Measurements from ENCODE around the gene CNTNAP5. TPM values are rescaled to one million over a fixed set of nuclear protein-coding genes. Genes with fewer than 3 reads are reported as not detected.

Gene CNTNAP5
- total RNA-seq, 1 experiment from 2014 or later = 0.78 TPM

DNA sequence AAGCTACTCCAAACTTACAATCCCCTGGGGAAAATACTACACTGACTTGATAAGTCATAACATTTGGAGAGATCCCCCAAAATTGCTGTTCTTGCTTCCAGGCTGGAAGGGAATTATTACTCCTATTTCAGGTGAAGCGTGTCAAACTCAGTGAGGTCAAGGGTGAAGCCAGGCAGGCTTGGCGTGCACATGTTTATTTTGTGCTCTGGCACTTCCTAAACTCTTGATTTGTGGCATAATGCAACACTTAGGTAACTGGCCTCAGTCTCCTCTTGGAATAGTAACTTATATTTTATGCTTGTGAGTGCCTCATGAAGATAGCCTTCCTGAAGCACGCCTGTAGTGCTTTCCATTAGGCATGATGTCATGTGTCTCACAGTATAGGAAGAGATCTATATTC, 751.2 kb downstream of the CNTNAP5 start:
- H3K4me1 ChIP-seq (ENCODE audit: low read length) = no peaks in the 10 kb centered on the region
- no peaks in the 10 kb centered on the region for H3K9me3 ChIP-seq (ENCODE audit: low read length)
- H3K27ac ChIP-seq (ENCODE audit: low read length) = no peak overlapping the region
- 0 out of 2 replicates have a peak, but pooled peaks cover 4% of the 10 kb centered on the region for H3K9me2 ChIP-seq (replicated peaks; ENCODE audit: insufficient read depth, low read length)
- no peak overlapping the region for H3K9ac ChIP-seq (ENCODE audit: low read length)
- no peaks in the 10 kb centered on the region for H4K20me1 ChIP-seq (ENCODE audit: insufficient read depth, low read depth, low read length)
- no peak overlapping the region for H3K4me2 ChIP-seq (ENCODE audit: low read depth, low read length, poor library complexity, severe bottlenecking)
- H3K79me2 ChIP-seq (ENCODE audit: low read length) = no peaks in the 10 kb centered on the region
- no peaks in the 10 kb centered on the region for H3K36me3 ChIP-seq (ENCODE audit: insufficient read depth, low read length)
- no peak overlapping the region for H2AFZ ChIP-seq (ENCODE audit: low read length)
- DNase-seq = no peak
- H3K4me3 ChIP-seq (ENCODE audit: low read length) = no peak overlapping the region
- no peaks in the 10 kb centered on the region for H3K27me3 ChIP-seq (ENCODE audit: low read length)

- no peaks in the 10 kb centered on the region for H3K9me2 ChIP-seq (replicated peaks; ENCODE audit: insufficient read depth, low read length)
- DNase-seq = no peak
- no peaks in the 10 kb centered on the region for H3K79me2 ChIP-seq (ENCODE audit: low read length)
- H3K4me2 ChIP-seq (ENCODE audit: low read depth, low read length, poor library complexity, severe bottlenecking) = no peak overlapping the region
- no peaks in the 10 kb centered on the region for H3K36me3 ChIP-seq (ENCODE audit: insufficient read depth, low read length)
- no peak overlapping the region for H3K27ac ChIP-seq (ENCODE audit: low read length)
- H3K4me1 ChIP-seq (ENCODE audit: low read length) = no peaks in the 10 kb centered on the region
- no peak overlapping the region for H3K4me3 ChIP-seq (ENCODE audit: low read length)
- H4K20me1 ChIP-seq (ENCODE audit: insufficient read depth, low read depth, low read length) = no peaks in the 10 kb centered on the region
- H3K9ac ChIP-seq (ENCODE audit: low read length) = no peak overlapping the region
- H3K27me3 ChIP-seq (ENCODE audit: low read length) = no peaks in the 10 kb centered on the region
- H3K9me3 ChIP-seq (ENCODE audit: low read length) = no peaks in the 10 kb centered on the region
- H2AFZ ChIP-seq (ENCODE audit: low read length) = no peak overlapping the region
These were observed 753.0 kb downstream of the CNTNAP5 start for GRCh38 chr2:124778076-124778475.

GRCh38 chr2:124796647-124797046, 771.6 kb downstream of the CNTNAP5 start:
- no peaks in the 10 kb centered on the region for H3K9me3 ChIP-seq (ENCODE audit: low read length)
- H3K36me3 ChIP-seq (ENCODE audit: insufficient read depth, low read length) = no peaks in the 10 kb centered on the region
- no peaks in the 10 kb centered on the region for H4K20me1 ChIP-seq (ENCODE audit: insufficient read depth, low read depth, low read length)
- H3K27me3 ChIP-seq (ENCODE audit: low read length) = no peaks in the 10 kb centered on the region
- H3K79me2 ChIP-seq (ENCODE audit: low read length) = no peaks in the 10 kb centered on the region
- H3K27ac ChIP-seq (ENCODE audit: low read length) = no peak overlapping the region
- no peak for DNase-seq
- peaks cover 4% of the 10 kb centered on the region; the same call in 1 of the 2 replicates for H3K4me1 ChIP-seq (ENCODE audit: low read length)
- no peak overlapping the region for H2AFZ ChIP-seq (ENCODE audit: low read length)
- no peak overlapping the region for H3K4me3 ChIP-seq (ENCODE audit: low read length)
- H3K4me2 ChIP-seq (ENCODE audit: low read depth, low read length, poor library complexity, severe bottlenecking) = no peak overlapping the region
- H3K9me2 ChIP-seq (replicated peaks; ENCODE audit: insufficient read depth, low read length) = no peaks in the 10 kb centered on the region
- H3K9ac ChIP-seq (ENCODE audit: low read length) = no peak overlapping the region

DNA sequence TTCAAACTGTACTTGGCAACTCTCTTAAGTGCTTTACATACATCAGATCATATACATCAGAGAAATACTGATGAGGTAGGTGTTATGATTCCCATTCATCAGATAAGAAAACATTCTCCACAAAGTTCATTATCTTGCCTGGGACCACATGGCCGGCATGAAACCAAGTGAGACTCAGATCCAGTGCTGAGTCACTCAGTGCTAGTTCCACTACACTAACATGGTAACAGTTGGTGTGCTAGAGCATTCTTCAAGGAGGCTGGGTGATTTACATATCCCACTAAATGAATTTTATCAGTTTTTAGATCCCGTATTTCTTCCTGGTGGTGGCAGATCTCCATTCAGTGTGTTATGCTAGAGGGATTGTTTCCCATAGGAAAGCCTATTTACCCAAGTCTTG, 772.0 kb downstream of the CNTNAP5 start:
- Histone ChIP-seq H4K20me1 (ENCODE audit: insufficient read depth, low read depth, low read length) (no peaks in the 10 kb centered on the region), H3K9me2 (replicated peaks; ENCODE audit: insufficient read depth, low read length) (no peaks in the 10 kb centered on the region), H2AFZ (ENCODE audit: low read length) (no peak overlapping the region), H3K36me3 (ENCODE audit: insufficient read depth, low read length) (no peaks in the 10 kb centered on the region), H3K27me3 (ENCODE audit: low read length) (no peaks in the 10 kb centered on the region), H3K27ac (ENCODE audit: low read length) (no peak overlapping the region), H3K4me3 (ENCODE audit: low read length) (no peak overlapping the region), H3K4me1 (ENCODE audit: low read length) (peaks cover under 1% of the 10 kb centered on the region; the same call in 1 of the 2 replicates), H3K9me3 (ENCODE audit: low read length) (no peaks in the 10 kb centered on the region), H3K9ac (ENCODE audit: low read length) (no peak overlapping the region), H3K4me2 (ENCODE audit: low read depth, low read length, poor library complexity, severe bottlenecking) (no peak overlapping the region), H3K79me2 (ENCODE audit: low read length) (no peaks in the 10 kb centered on the region)
- DNase-seq = no peak

GRCh38 chr2:124798551-124798950, 773.5 kb downstream of the CNTNAP5 start:
- Histone ChIP-seq H3K27me3 (ENCODE audit: low read length) (no peaks in the 10 kb centered on the region), H3K79me2 (ENCODE audit: low read length) (no peaks in the 10 kb centered on the region), H3K9ac (ENCODE audit: low read length) (no peak overlapping the region), H3K4me3 (ENCODE audit: low read length) (no peak overlapping the region), H3K27ac (ENCODE audit: low read length) (no peak overlapping the region), H3K4me2 (ENCODE audit: low read depth, low read length, poor library complexity, severe bottlenecking) (no peak overlapping the region), H4K20me1 (ENCODE audit: insufficient read depth, low read depth, low read length) (no peaks in the 10 kb centered on the region), H3K4me1 (ENCODE audit: low read length) (no peaks in the 10 kb centered on the region), H3K9me2 (replicated peaks; ENCODE audit: insufficient read depth, low read length) (no peaks in the 10 kb centered on the region), H2AFZ (ENCODE audit: low read length) (no peak overlapping the region), H3K36me3 (ENCODE audit: insufficient read depth, low read length) (no peaks in the 10 kb centered on the region), H3K9me3 (ENCODE audit: low read length) (no peaks in the 10 kb centered on the region)
- DNase-seq = no peak

DNA sequence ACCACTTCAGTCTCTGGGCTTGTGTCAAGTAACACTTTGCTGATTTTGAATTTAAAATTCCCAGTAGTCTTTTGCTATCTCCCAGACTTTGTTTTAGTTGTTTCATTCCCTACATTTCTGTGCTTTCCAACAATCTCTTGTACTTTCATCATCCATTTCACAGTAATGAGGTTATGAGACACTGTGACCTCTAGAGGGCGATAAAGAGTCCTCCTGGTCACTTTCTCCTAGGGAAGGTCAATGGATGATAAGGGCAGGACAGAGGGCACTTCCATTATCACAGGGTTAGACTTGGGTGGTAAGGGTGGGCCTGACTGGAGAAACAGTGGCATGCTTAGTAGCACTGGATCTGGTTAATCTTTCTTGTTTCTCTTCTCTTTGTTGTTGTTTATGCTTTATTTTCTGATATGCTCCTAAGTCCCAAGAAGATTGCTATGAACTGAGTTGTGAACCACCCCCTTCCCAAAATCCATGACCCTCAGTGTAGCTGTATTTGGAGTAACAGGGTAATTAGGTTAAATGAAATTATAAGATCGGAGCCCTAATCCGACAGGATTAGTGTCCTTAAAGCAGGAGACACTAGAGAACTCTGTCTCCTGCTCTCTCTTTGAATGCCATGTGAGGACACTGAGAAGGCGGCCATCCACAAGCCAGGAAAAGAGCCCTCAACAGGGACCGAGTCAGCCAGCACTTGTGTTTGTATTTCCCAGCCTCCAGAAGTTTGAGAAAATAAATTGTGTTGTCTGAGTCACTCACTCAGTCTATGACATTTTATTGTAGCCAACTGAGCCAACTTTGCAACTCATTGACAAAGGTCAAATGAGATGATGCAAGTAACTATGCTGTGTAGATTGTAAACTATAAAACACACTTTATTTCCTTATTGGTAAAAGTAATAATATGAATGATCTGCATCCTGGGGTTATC, 779.2 kb downstream of the CNTNAP5 start:
- H3K4me2 ChIP-seq (ENCODE audit: low read depth, low read length, poor library complexity, severe bottlenecking) = no peak overlapping the region
- no peak overlapping the region for H2AFZ ChIP-seq (ENCODE audit: low read length)
- DNase-seq = peak; percentile 73
- no peaks in the 10 kb centered on the region for H3K9me3 ChIP-seq (ENCODE audit: low read length)
- H3K4me3 ChIP-seq (ENCODE audit: low read length) = no peak overlapping the region
- H3K9ac ChIP-seq (ENCODE audit: low read length) = no peak overlapping the region
- H3K9me2 ChIP-seq (replicated peaks; ENCODE audit: insufficient read depth, low read length) = no peaks in the 10 kb centered on the region
- H3K36me3 ChIP-seq (ENCODE audit: insufficient read depth, low read length) = no peaks in the 10 kb centered on the region
- H3K79me2 ChIP-seq (ENCODE audit: low read length) = no peaks in the 10 kb centered on the region
- H3K27ac ChIP-seq (ENCODE audit: low read length) = no peak overlapping the region
- H3K27me3 ChIP-seq (ENCODE audit: low read length) = no peaks in the 10 kb centered on the region
- H3K4me1 ChIP-seq (ENCODE audit: low read length) = no peaks in the 10 kb centered on the region
- H4K20me1 ChIP-seq (ENCODE audit: insufficient read depth, low read depth, low read length) = no peaks in the 10 kb centered on the region

DNA sequence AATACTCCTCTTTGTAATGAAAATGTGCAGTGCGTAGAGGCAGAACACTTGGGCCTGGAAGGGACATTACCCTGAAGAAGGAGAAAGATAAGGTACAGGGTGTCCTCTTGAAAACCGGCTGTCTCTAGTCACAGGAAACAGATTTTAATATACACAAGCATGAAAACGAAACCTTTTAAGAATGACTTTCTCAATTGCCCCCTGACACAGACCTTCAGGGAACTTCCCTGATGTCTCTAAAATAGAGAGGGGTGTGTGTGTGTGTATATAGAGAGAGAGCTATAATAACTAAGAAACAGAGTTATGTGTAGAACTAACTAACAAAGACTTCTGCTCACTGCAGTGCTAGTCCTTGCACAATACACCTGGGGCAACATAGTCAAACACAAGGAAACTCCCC, 780.0 kb downstream of the CNTNAP5 start:
- H3K27ac ChIP-seq (ENCODE audit: low read length) = no peak overlapping the region
- no peak overlapping the region for H3K4me3 ChIP-seq (ENCODE audit: low read length)
- H4K20me1 ChIP-seq (ENCODE audit: insufficient read depth, low read depth, low read length) = no peaks in the 10 kb centered on the region
- H3K79me2 ChIP-seq (ENCODE audit: low read length) = no peaks in the 10 kb centered on the region
- no peak overlapping the region for H3K9ac ChIP-seq (ENCODE audit: low read length)
- no peak for DNase-seq
- H3K27me3 ChIP-seq (ENCODE audit: low read length) = no peaks in the 10 kb centered on the region
- no peaks in the 10 kb centered on the region for H3K9me3 ChIP-seq (ENCODE audit: low read length)
- no peak overlapping the region for H2AFZ ChIP-seq (ENCODE audit: low read length)
- H3K4me1 ChIP-seq (ENCODE audit: low read length) = no peaks in the 10 kb centered on the region
- no peaks in the 10 kb centered on the region for H3K9me2 ChIP-seq (replicated peaks; ENCODE audit: insufficient read depth, low read length)
- H3K36me3 ChIP-seq (ENCODE audit: insufficient read depth, low read length) = no peaks in the 10 kb centered on the region
- H3K4me2 ChIP-seq (ENCODE audit: low read depth, low read length, poor library complexity, severe bottlenecking) = no peak overlapping the region

- H3K9me3 ChIP-seq (ENCODE audit: low read length) = no peaks in the 10 kb centered on the region
- H2AFZ ChIP-seq (ENCODE audit: low read length) = no peak overlapping the region
- DNase-seq = peak; percentile 55
- H3K9ac ChIP-seq (ENCODE audit: low read length) = no peak overlapping the region
- H3K36me3 ChIP-seq (ENCODE audit: insufficient read depth, low read length) = no peaks in the 10 kb centered on the region
- no peaks in the 10 kb centered on the region for H4K20me1 ChIP-seq (ENCODE audit: insufficient read depth, low read depth, low read length)
- no peaks in the 10 kb centered on the region for H3K4me1 ChIP-seq (ENCODE audit: low read length)
- no peak overlapping the region for H3K27ac ChIP-seq (ENCODE audit: low read length)
- H3K4me2 ChIP-seq (ENCODE audit: low read depth, low read length, poor library complexity, severe bottlenecking) = no peak overlapping the region
- H3K9me2 ChIP-seq (replicated peaks; ENCODE audit: insufficient read depth, low read length) = no peaks in the 10 kb centered on the region
- no peak overlapping the region for H3K4me3 ChIP-seq (ENCODE audit: low read length)
- H3K27me3 ChIP-seq (ENCODE audit: low read length) = no peaks in the 10 kb centered on the region
- H3K79me2 ChIP-seq (ENCODE audit: low read length) = no peaks in the 10 kb centered on the region
These were observed 785.0 kb downstream of the CNTNAP5 start for GRCh38 chr2:124810132-124810531.
